BLaER1 treated with 17β-estradiol and CSF1 and Interleukin-3, amounts not matched to agents 10 nM and 100 nM (cell line): ENCODE data around the gene ERC2.
A peak's percentile ranks its signal among the peaks of the same experiment; 100 is the strongest.

Experiments
- H3K27ac ChIP-seq, 11 experiments: shearing (Covaris generic); formaldehyde crosslinking; 2 replicates each; pipeline ENCODE4 v1.8.1; 2022
- H3K27me3 ChIP-seq, 11 experiments: shearing (Covaris generic); formaldehyde crosslinking; 2 replicates each; pipeline ENCODE4 v1.8.1; 2022
- H3K36me3 ChIP-seq, 11 experiments: shearing (Covaris generic); formaldehyde crosslinking; 2 replicates each; pipeline ENCODE4 v1.8.1; 2022
- H3K4me1 ChIP-seq, 10 experiments: shearing (Covaris generic); formaldehyde crosslinking; 2 replicates each; pipeline ENCODE4 v1.8.1; 2022
- H3K4me2 ChIP-seq, 11 experiments: shearing (Covaris generic); formaldehyde crosslinking; 2 replicates each; pipeline ENCODE4 v1.8.1; 2022
- H3K4me3 ChIP-seq, 10 experiments: shearing (Covaris generic); formaldehyde crosslinking; 2 replicates each; pipeline ENCODE4 v1.8.1; 2022
- H3K9ac ChIP-seq, 11 experiments: shearing (Covaris generic); formaldehyde crosslinking; 2 replicates each; pipeline ENCODE4 v1.8.1; 2022
- H3K9me3 ChIP-seq, 11 experiments: shearing (Covaris generic); formaldehyde crosslinking; replicated peaks in 1 of 11; 2 replicates each; pipeline ENCODE4 v1.8.1; 2022
- H4K20me1 ChIP-seq, 11 experiments: shearing (Covaris generic); formaldehyde crosslinking; 2 replicates each; pipeline ENCODE4 v1.8.1; 2022
- Cebpa-rat ChIP-seq, 11 experiments: shearing (Covaris generic); IDR thresholded peaks; 2 replicates each; pipeline ENCODE4 v1.8.1; 2022

The ERC2 gene

GRCh38 chr3:55698831-55699230 lies 769.4 kb downstream of the ERC2 start:
- Histone ChIP-seq H3K27me3 (no peaks in the 10 kb centered on the region), H3K4me3 (no peak overlapping the region), H3K9ac (no peak overlapping the region), H3K4me1 (no peaks in the 10 kb centered on the region), H3K4me2 (no peak overlapping the region), H3K36me3 (no peaks in the 10 kb centered on the region), H4K20me1 (no peaks in the 10 kb centered on the region), H3K27ac (no peak overlapping the region), H3K9me3 (no peaks in the 10 kb centered on the region)
- TF ChIP-seq Cebpa-rat (IDR thresholded peaks at IDR 0.05): no peak

- Histone ChIP-seq H3K27me3 (no peaks in the 10 kb centered on the region), H3K9ac (no peak overlapping the region), H3K27ac (no peak overlapping the region), H3K4me2 (no peak overlapping the region), H3K36me3 (no peaks in the 10 kb centered on the region), H3K4me1 (peaks cover 0 to under 1% (median 0%) of the 10 kb centered on the region in 10 experiments; a peak in 2 of 20 replicates), H3K9me3 (no peaks in the 10 kb centered on the region), H3K4me3 (no peak overlapping the region), H4K20me1 (no peaks in the 10 kb centered on the region)
- no peak for TF ChIP-seq Cebpa-rat (IDR thresholded peaks at IDR 0.05)
These were observed 770.9 kb downstream of the ERC2 start for GRCh38 chr3:55697177-55697865.

- Histone ChIP-seq H3K9me3 (no peaks in the 10 kb centered on the region), H3K27ac (no peak overlapping the region), H3K27me3 (no peaks in the 10 kb centered on the region), H3K4me2 (no peak overlapping the region), H3K9ac (no peak overlapping the region), H3K4me1 (peaks cover 4 to 22% (median 13%) of the 10 kb centered on the region in 10 experiments; a peak in 18 of 20 replicates), H3K4me3 (no peak overlapping the region), H4K20me1 (no peaks in the 10 kb centered on the region), H3K36me3 (no peaks in the 10 kb centered on the region)
- TF ChIP-seq Cebpa-rat (IDR thresholded peaks at IDR 0.05): no peak
These were observed 775.2 kb downstream of the ERC2 start for GRCh38 chr3:55692957-55693558.

GRCh38 chr3:55692295-55692956 lies 775.8 kb downstream of the ERC2 start:
- peak overlapping the region in 1 of 11 experiments; percentile 12; a peak in 1 of 22 replicates for H3K4me2 ChIP-seq
- no peak overlapping the region for H3K27ac ChIP-seq
- TF ChIP-seq Cebpa-rat (IDR thresholded peaks at IDR 0.05): no peak
- no peaks in the 10 kb centered on the region for H3K9me3 ChIP-seq
- peaks cover 4 to 28% (median 15%) of the 10 kb centered on the region in 10 experiments; a peak in 18 of 20 replicates for H3K4me1 ChIP-seq
- no peaks in the 10 kb centered on the region for H3K36me3 ChIP-seq
- H3K4me3 ChIP-seq: no peak overlapping the region
- H4K20me1 ChIP-seq: no peaks in the 10 kb centered on the region
- H3K27me3 ChIP-seq: no peaks in the 10 kb centered on the region
- H3K9ac ChIP-seq: no peak overlapping the region

- Histone ChIP-seq H3K36me3 (no peaks in the 10 kb centered on the region), H3K9me3 (no peaks in the 10 kb centered on the region), H4K20me1 (no peaks in the 10 kb centered on the region), H3K27me3 (no peaks in the 10 kb centered on the region), H3K9ac (no peak overlapping the region), H3K27ac (no peak overlapping the region), H3K4me3 (no peak overlapping the region), H3K4me1 (peaks cover 4 to 30% (median 16%) of the 10 kb centered on the region in 10 experiments; a peak in 18 of 20 replicates), H3K4me2 (peak overlapping the region in 9 of 11 experiments; percentile 37 to 78 (median 56); a peak in 17 of 22 replicates)
- TF ChIP-seq Cebpa-rat (IDR thresholded peaks at IDR 0.05): no peak
These were observed 777.1 kb downstream of the ERC2 start for GRCh38 chr3:55691141-55691540.

- H3K36me3 ChIP-seq: no peaks in the 10 kb centered on the region
- H3K4me2 ChIP-seq: peak overlapping the region in 9 of 11 experiments; percentile 37 to 78 (median 56); a peak in 17 of 22 replicates
- TF ChIP-seq Cebpa-rat (IDR thresholded peaks at IDR 0.05): no peak
- H3K9ac ChIP-seq: no peak overlapping the region
- H3K27me3 ChIP-seq: no peaks in the 10 kb centered on the region
- H3K27ac ChIP-seq: no peak overlapping the region
- H4K20me1 ChIP-seq: no peaks in the 10 kb centered on the region
- H3K4me3 ChIP-seq: no peak overlapping the region
- H3K9me3 ChIP-seq: no peaks in the 10 kb centered on the region
- H3K4me1 ChIP-seq: peaks cover 4 to 30% (median 16%) of the 10 kb centered on the region in 10 experiments; a peak in 18 of 20 replicates
These were observed 777.5 kb downstream of the ERC2 start for GRCh38 chr3:55690726-55691125.

- no peaks in the 10 kb centered on the region for H3K9me3 ChIP-seq
- no peaks in the 10 kb centered on the region for H3K27me3 ChIP-seq
- no peaks in the 10 kb centered on the region for H3K36me3 ChIP-seq
- no peak overlapping the region for H3K27ac ChIP-seq
- no peaks in the 10 kb centered on the region for H4K20me1 ChIP-seq
- H3K4me3 ChIP-seq: no peak overlapping the region
- H3K4me2 ChIP-seq: peak overlapping the region in 9 of 11 experiments; percentile 37 to 78 (median 56); a peak in 15 of 22 replicates
- H3K9ac ChIP-seq: no peak overlapping the region
- TF ChIP-seq Cebpa-rat (IDR thresholded peaks at IDR 0.05): no peak
- H3K4me1 ChIP-seq: peaks cover 4 to 30% (median 16%) of the 10 kb centered on the region in 10 experiments; a peak in 18 of 20 replicates
These were observed 778.1 kb downstream of the ERC2 start for GRCh38 chr3:55690177-55690576.

GRCh38 chr3:55688154-55688553 lies 780.1 kb downstream of the ERC2 start:
- Histone ChIP-seq H3K4me3 (no peak overlapping the region), H3K4me1 (peaks cover 4 to 30% (median 16%) of the 10 kb centered on the region in 10 experiments; a peak in 18 of 20 replicates), H3K27ac (no peak overlapping the region), H3K9me3 (no peaks in the 10 kb centered on the region), H3K4me2 (peak overlapping the region in 2 of 11 experiments; percentile 23 to 24; a peak in 1 of 22 replicates), H3K27me3 (no peaks in the 10 kb centered on the region), H4K20me1 (no peaks in the 10 kb centered on the region), H3K36me3 (no peaks in the 10 kb centered on the region), H3K9ac (no peak overlapping the region)
- TF ChIP-seq Cebpa-rat (IDR thresholded peaks at IDR 0.05): no peak

- no peak for TF ChIP-seq Cebpa-rat (IDR thresholded peaks at IDR 0.05)
These were observed 780.7 kb downstream of the ERC2 start for GRCh38 chr3:55687526-55687925.

More at GRCh38 chr3:55687526-55687925, 780.7 kb downstream of the ERC2 start:
- Histone ChIP-seq H3K4me2 (peak overlapping the region in 4 of 11 experiments; percentile 6 to 24 (median 18); a peak in 2 of 22 replicates), H3K9me3 (no peaks in the 10 kb centered on the region), H3K27ac (no peak overlapping the region), H3K4me3 (no peak overlapping the region), H3K4me1 (peaks cover 4 to 30% (median 16%) of the 10 kb centered on the region in 10 experiments; a peak in 18 of 20 replicates), H3K27me3 (no peaks in the 10 kb centered on the region), H3K36me3 (no peaks in the 10 kb centered on the region), H3K9ac (no peak overlapping the region), H4K20me1 (no peaks in the 10 kb centered on the region)
